GM19239 (cell line): ENCODE data around the gene DNAJB11.
"Not testable (repeated sequence)": the region's sequence is repeated elsewhere in the genome, so short reads cannot be mapped to it uniquely, and the experiment has no call there.

ENCODE experiments used
- DNase-seq: peaks from one replicate; pipeline ENCODE4 v3.0.0; 2011; ENCODE audit warnings: low spot score; ENCODE audit not compliant: insufficient read length
- FAIRE-seq: peaks from 2 replicates; lab custom pipeline; 2011; peaks lifted over from hg19 to GRCh38; lab: Jason Lieb, UNC

Gene DNAJB11

GRCh38 chr3:186614597-186615483, 44.3 kb downstream of the DNAJB11 start:
- DNase-seq: peak; percentile 68
- FAIRE-seq: peak; percentile 93

GRCh38 chr3:186616299-186616617, 45.7 kb downstream of the DNAJB11 start:
- no peak for FAIRE-seq
- no peak for DNase-seq

GRCh38 chr3:186617036-186617946, 46.8 kb downstream of the DNAJB11 start:
- DNase-seq: peak; percentile 81
- peak; percentile 83 for FAIRE-seq

- FAIRE-seq (no peak), DNase-seq (no peak)
These were observed 47.9 kb downstream of the DNAJB11 start for GRCh38 chr3:186618318-186618938.

GRCh38 chr3:186619787-186620212, 49.3 kb downstream of the DNAJB11 start:
- no peak for FAIRE-seq
- DNase-seq: no peak

GRCh38 chr3:186620213-186621092, 49.9 kb downstream of the DNAJB11 start:
- DNase-seq (no peak), FAIRE-seq (no peak)

- FAIRE-seq (no peak), DNase-seq (no peak)
These were observed 51.6 kb downstream of the DNAJB11 start for GRCh38 chr3:186621894-186622650.

- DNase-seq (no peak), FAIRE-seq (no peak)
These were observed 52.3 kb downstream of the DNAJB11 start for GRCh38 chr3:186622651-186623310.

GRCh38 chr3:186624598-186624997, 54.1 kb downstream of the DNAJB11 start:
- DNase-seq: no peak
- no peak for FAIRE-seq

GRCh38 chr3:186625600-186626042, 55.1 kb downstream of the DNAJB11 start:
- no peak for FAIRE-seq
- no peak for DNase-seq

- no peak for FAIRE-seq
- DNase-seq: no peak
These were observed 55.8 kb downstream of the DNAJB11 start for GRCh38 chr3:186626254-186626847.

- FAIRE-seq: no peak
- no peak for DNase-seq
These were observed 57.4 kb downstream of the DNAJB11 start for GRCh38 chr3:186627852-186628414.

GRCh38 chr3:186628756-186629155, 58.2 kb downstream of the DNAJB11 start:
- FAIRE-seq (no peak), DNase-seq (no peak)

GRCh38 chr3:186630950-186631641, 60.6 kb downstream of the DNAJB11 start:
- DNase-seq (no peak), FAIRE-seq (no peak)

- no peak for DNase-seq
- no peak for FAIRE-seq
These were observed 63.0 kb downstream of the DNAJB11 start for GRCh38 chr3:186633481-186633880.

GRCh38 chr3:186634207-186634606, 63.7 kb downstream of the DNAJB11 start:
- FAIRE-seq, DNase-seq: not testable (repeated sequence)
